AG09319 (cell line): ENCODE data around the gene COX7A2.

Experiments
- DNase-seq: peaks from one replicate; pipeline ENCODE4 v3.0.0-alpha.2; 2010; ENCODE audit warnings: low read depth; ENCODE audit errors: extremely low read depth
- CTCF ChIP-seq: IDR thresholded peaks from 2 replicates; pipeline ENCODE4 v1.5.1; 2011; ENCODE audit warnings: low read depth, mild to moderate bottlenecking, inconsistent platforms, low read length, moderate library complexity

Gene COX7A2

GRCh38 chr6:75249837-75250236 lies 6.2 kb upstream of the COX7A2 start:
- TF ChIP-seq CTCF, result no peak
- no peak for DNase-seq

GRCh38 chr6:75246386-75246785 lies 2.8 kb upstream of the COX7A2 start:
- no peak for TF ChIP-seq CTCF
- no peak for DNase-seq

GRCh38 chr6:75244063-75244584 lies 523 bp upstream of the COX7A2 start:
- no peak for DNase-seq
- TF ChIP-seq CTCF, result no peak

- no peak for TF ChIP-seq CTCF
- no peak for DNase-seq
These were observed 7.0 kb downstream of the COX7A2 start for GRCh38 chr6:75236630-75237029.

- no peak for DNase-seq
- TF ChIP-seq CTCF, result no peak
These were observed 8.3 kb downstream of the COX7A2 start for GRCh38 chr6:75235271-75235670.

GRCh38 chr6:75234126-75234865 lies 9.3 kb downstream of the COX7A2 start:
- no peak for DNase-seq
- TF ChIP-seq CTCF, result no peak

- no peak for DNase-seq
- no peak for TF ChIP-seq CTCF
These were observed 10.4 kb downstream of the COX7A2 start for GRCh38 chr6:75233092-75233615.
